Measurements from ENCODE around the gene FNBP1. TPM values are rescaled to one million over a fixed set of nuclear protein-coding genes. Genes with fewer than 3 reads are reported as not detected.

FNBP1 gene
- total and polyA plus RNA-seq, 2 of the 8 experiments (the other 6 are each of a cell fraction or from before 2014, with no cell fraction given), result 7.2 to 40.9 TPM

- DNase-seq (ENCODE audit: low read depth in 1 of 2, low spot score in 2 of 2), result no peak
Observed at GRCh38 chr9:129852579-129852978, 190.4 kb downstream of the FNBP1 start.

More at GRCh38 chr9:129852579-129852978, 190.4 kb downstream of the FNBP1 start:
- no peak for FAIRE-seq
- H3K4me1 ChIP-seq (replicated peaks in 1 of 4; ENCODE audit: control insufficient read depth in 3 of 4, insufficient read depth in 4 of 4, low read length in 3 of 4), result no peaks in the 10 kb centered on the region
- no peak overlapping the region for H2BK120ac ChIP-seq (replicated peaks; ENCODE audit: low read depth, low read length)
- no peak overlapping the region for H3K4me2 ChIP-seq (ENCODE audit: insufficient read depth in 1 of 2, low read depth in 2 of 2, low read length in 2 of 2)
- H3K14ac ChIP-seq (ENCODE audit: insufficient read length), result no peak overlapping the region
- no peaks in the 10 kb centered on the region for H3K23me2 ChIP-seq (ENCODE audit: low read depth, low read length)
- no peak overlapping the region for H2BK5ac ChIP-seq (ENCODE audit: low read depth, low read length)
- no peak overlapping the region for H3K9ac ChIP-seq (replicated peaks in 1 of 4; ENCODE audit: extremely low read depth in 1 of 4, low read depth in 3 of 4, low read length in 3 of 4)
- no peak overlapping the region for H2AFZ ChIP-seq (ENCODE audit: low read length)
- no peak overlapping the region for H4K8ac ChIP-seq (ENCODE audit: extremely low read depth, insufficient read depth, low read length)
- 73% methylated on average over 5 of the region's 5 CpGs; no CpG with 5 or more reads in 1 of the 2 experiments for WGBS, 2 experiments (ENCODE audit: extremely low coverage in 1 of 2, insufficient coverage in 1 of 2, insufficient read length in 1 of 2, insufficient replicate concordance in 2 of 2, low coverage in 1 of 2, low lambda C conversion rate in 2 of 2, missing lambda C conversion rate in 1 of 2)
- no peak overlapping the region for H4K5ac ChIP-seq (ENCODE audit: insufficient read length, low read depth, low read length)
- TF ChIP-seq EZH2 (IDR thresholded peaks at IDR 0.05; ENCODE audit: low read depth, low read length, severe bottlenecking), result no peak
- no peak for TF ChIP-seq RBBP5 (IDR thresholded peaks at IDR 0.05; ENCODE audit: borderline replicate concordance, low read depth, low read length)
- no peak for TF ChIP-seq SAP30 (IDR thresholded peaks at IDR 0.05; ENCODE audit: insufficient read depth, insufficient replicate concordance, low read length)
- TF ChIP-seq KDM1A (IDR thresholded peaks at IDR 0.05; ENCODE audit: borderline replicate concordance, low read length), result no peak
- TF ChIP-seq SIX5 (IDR thresholded peaks at IDR 0.05; ENCODE audit: low read depth, low read length), result no peak
- TF ChIP-seq CTCF (IDR thresholded peaks at IDR 0.05; ENCODE audit: control extremely low read depth in 1 of 3, insufficient read depth in 1 of 3, low read depth in 1 of 3, low read length in 3 of 3), result no peak
- no peak for TF ChIP-seq ASH2L (IDR thresholded peaks at IDR 0.05; ENCODE audit: low read length)
- no peak for TF ChIP-seq NANOG (IDR thresholded peaks at IDR 0.05; ENCODE audit: insufficient read depth, low read depth, low read length, poor library complexity, severe bottlenecking)
- no peak for TF ChIP-seq SP4 (IDR thresholded peaks at IDR 0.05; ENCODE audit: low read length)
- no peak overlapping the region for H3K56ac ChIP-seq (replicated peaks; ENCODE audit: insufficient read length, low read depth, low read length)
- H2AK5ac ChIP-seq (ENCODE audit: low read depth, low read length), result no peak overlapping the region
- H3K79me2 ChIP-seq (ENCODE audit: control insufficient read depth in 1 of 2, insufficient read depth in 2 of 2, low read length in 2 of 2), result no peaks in the 10 kb centered on the region
- no peak overlapping the region for H4K91ac ChIP-seq (replicated peaks; ENCODE audit: insufficient read length, low read length)
- no peaks in the 10 kb centered on the region for H3K9me3 ChIP-seq (ENCODE audit: insufficient read depth in 2 of 2, low read depth in 1 of 2, low read length in 1 of 2)
- H3K18ac ChIP-seq (ENCODE audit: extremely low read depth, low read length), result no peak overlapping the region
- no peak overlapping the region for H2BK12ac ChIP-seq (ENCODE audit: low read depth, low read length)
- H4K20me1 ChIP-seq (replicated peaks in 1 of 2; ENCODE audit: control insufficient read depth in 1 of 2, insufficient read depth in 2 of 2, low read length in 2 of 2), result peaks cover 2 to 3% of the 10 kb centered on the region in 2 experiments
- no peaks in the 10 kb centered on the region for H3K79me1 ChIP-seq (ENCODE audit: low read depth, low read length)
- ChIA-PET POLR2A (ENCODE audit: partially characterized antibody) (no interaction called here), CTCF (ENCODE audit: partially characterized antibody) (interaction anchor here (1.1 to 1.6 kb wide), 2 partner anchors 88 to 255 kb away, joined by 3 to 4 read pairs; no protein-coding TSS in a partner anchor)
- H3K23ac ChIP-seq (ENCODE audit: insufficient read length), result no peak overlapping the region
- no peak overlapping the region for H3K4ac ChIP-seq (replicated peaks; ENCODE audit: insufficient read length, low read depth, low read length)
- H2BK20ac ChIP-seq (ENCODE audit: low read length), result no peak overlapping the region
- no peaks in the 10 kb centered on the region for H3K27me3 ChIP-seq (replicated peaks in 1 of 4; ENCODE audit: control insufficient read depth in 3 of 4, extremely low read depth in 1 of 4, insufficient read depth in 3 of 4, low read length in 3 of 4)
- H3K36me3 ChIP-seq (ENCODE audit: control insufficient read depth in 2 of 4, insufficient read depth in 4 of 4, low read length in 3 of 4), result peaks cover 0 to 9% (median 1%) of the 10 kb centered on the region in 4 experiments; a peak in 2 of 8 replicates
- H2BK15ac ChIP-seq (ENCODE audit: low read length), result no peak overlapping the region
- no peak overlapping the region for H3K4me3 ChIP-seq (ENCODE audit: extremely low read depth in 1 of 4, insufficient read depth in 2 of 4, low read depth in 3 of 4, low read length in 4 of 4)
- H3K27ac ChIP-seq (ENCODE audit: low read depth, low read length), result no peak overlapping the region
